K562 (cell line): ENCODE data around the gene VWA1. TPM values are rescaled to one million over a fixed set of nuclear protein-coding genes. Genes with fewer than 3 reads are reported as not detected.

Experiments
- ASH1L ChIP-seq: fragments of 450-650 bp; IDR thresholded peaks from 2 replicates; pipeline ENCODE4 v1.6.1; 2018; ENCODE audit warnings: borderline replicate concordance, mild to moderate bottlenecking, low read depth; ENCODE audit not compliant: partially characterized antibody
- BMI1 ChIP-seq: fragments of 150-350 bp; IDR thresholded peaks from 2 replicates; pipeline ENCODE4 v1.6.1; 2014; ENCODE audit warnings: low read length
- DPF2 ChIP-seq: fragments of 450-650 bp; IDR thresholded peaks from 2 replicates; pipeline ENCODE4 v1.6.1; 2016
- EP400 ChIP-seq: fragments of 450-650 bp; IDR thresholded peaks from 2 replicates; pipeline ENCODE4 v1.6.1; 2017; ENCODE audit warnings: antibody characterized with exemption, mild to moderate bottlenecking, moderate library complexity
- ESRRB ChIP-seq: fragments of 250-450 bp; sonication (Bioruptor Pico); IDR thresholded peaks from 2 replicates; pipeline ENCODE4 v1.5.0; 2020; ENCODE audit warnings: mild to moderate bottlenecking, moderate library complexity, borderline replicate concordance
- FOXJ2 ChIP-seq: fragments of 200-800 bp; sonication (Bioruptor generic); IDR thresholded peaks from 2 replicates; pipeline ENCODE4 v1.6.1; 2016; ENCODE audit warnings: missing genetic modification characterization, missing compliant biosample characterization
- GTF2A2 ChIP-seq: IDR thresholded peaks from 2 replicates; pipeline ENCODE4 v1.6.1; 2016; ENCODE audit warnings: mild to moderate bottlenecking, missing genetic modification characterization, missing compliant biosample characterization
- HEY1 ChIP-seq: fragments of 250-450 bp; sonication (Bioruptor Pico); IDR thresholded peaks from 2 replicates; pipeline ENCODE4 v1.5.0; 2020; ENCODE audit warnings: mild to moderate bottlenecking, moderate library complexity, borderline replicate concordance
- HLTF ChIP-seq: fragments of 450-650 bp; IDR thresholded peaks from 2 replicates; pipeline ENCODE4 v1.6.1; 2016
- IRF9 ChIP-seq: fragments of 450-650 bp; IDR thresholded peaks from 2 replicates; pipeline ENCODE4 v1.6.1; 2016; ENCODE audit warnings: missing biosample characterization, missing genetic modification characterization
- LEF1 ChIP-seq: fragments of 450-650 bp; IDR thresholded peaks from 2 replicates; pipeline ENCODE4 v1.6.1; 2016; ENCODE audit warnings: mild to moderate bottlenecking
- MAZ ChIP-seq, 2 experiments: fragments of 450-650 bp in 1 of 2; sonication (generic) in 1 of 2; formaldehyde crosslinking; IDR thresholded peaks in 1 of 2; conservative IDR thresholded peaks in 1 of 2; 2 replicates each; pipeline versions ENCODE4 v1.4.0 to v1.5.0; 2020; ENCODE audit warnings: mild to moderate bottlenecking in 1 of 2, missing genetic modification reagents in 1 of 2
- MCM5 ChIP-seq: fragments of 450-650 bp; IDR thresholded peaks from 2 replicates; pipeline ENCODE4 v1.6.1; 2016; ENCODE audit warnings: low read depth
- MITF ChIP-seq: IDR thresholded peaks from 2 replicates; pipeline ENCODE4 v1.6.1; 2014; ENCODE audit warnings: antibody characterized with exemption
- MXD1 ChIP-seq: fragments of 250-450 bp; sonication (Bioruptor Pico); IDR thresholded peaks from 2 replicates; pipeline ENCODE4 v1.8.0; 2021; ENCODE audit warnings: borderline replicate concordance, mild to moderate bottlenecking, moderate library complexity; ENCODE audit not compliant: poor library complexity, severe bottlenecking
- NCOA1 ChIP-seq: fragments of 450-650 bp; IDR thresholded peaks from 2 replicates; pipeline ENCODE4 v1.6.1; 2016; ENCODE audit warnings: low read depth
- NFE2 ChIP-seq: IDR thresholded peaks from 2 replicates; pipeline ENCODE4 v1.6.1; 2014; ENCODE audit warnings: antibody characterized with exemption, low read depth
- PCBP2 ChIP-seq: fragments of 200-400 bp; formaldehyde crosslinking; IDR thresholded peaks from 2 replicates; pipeline ENCODE4 v1.6.1; 2018; ENCODE audit warnings: low read length, low read depth, mild to moderate bottlenecking, moderate library complexity; ENCODE audit not compliant: poor library complexity, severe bottlenecking
- POLR3A ChIP-seq: IDR thresholded peaks from 2 replicates; pipeline ENCODE4 v1.6.1; 2011; ENCODE audit warnings: borderline replicate concordance, mild to moderate bottlenecking, moderate library complexity; ENCODE audit not compliant: insufficient read length, insufficient read depth; ENCODE audit errors: extremely low read depth
- POU5F1 ChIP-seq: fragments of 150-350 bp; IDR thresholded peaks from 2 replicates; pipeline ENCODE4 v1.6.1; 2014; ENCODE audit warnings: borderline replicate concordance, low read length, low read depth, mild to moderate bottlenecking; ENCODE audit not compliant: partially characterized antibody
- TAF9B ChIP-seq: fragments of 450-650 bp; IDR thresholded peaks from 2 replicates; pipeline ENCODE4 v1.6.1; 2018; ENCODE audit warnings: mild to moderate bottlenecking; ENCODE audit not compliant: partially characterized antibody
- TFAP4 ChIP-seq: sonication (generic); formaldehyde crosslinking; IDR thresholded peaks from 2 replicates; pipeline ENCODE4 v1.8.0; 2022; ENCODE audit warnings: missing genetic modification reagents, mild to moderate bottlenecking, moderate library complexity, borderline replicate concordance
- ZBED1 ChIP-seq: IDR thresholded peaks from 2 replicates; pipeline ENCODE4 v1.6.1; 2014
- ZNF121 ChIP-seq: sonication (generic); formaldehyde crosslinking; conservative IDR thresholded peaks from 2 replicates; pipeline ENCODE4 v1.8.0; 2022; ENCODE audit warnings: missing genetic modification reagents
- ZNF277 ChIP-seq: fragments of 250-450 bp; sonication (Bioruptor Pico); IDR thresholded peaks from 2 replicates; pipeline ENCODE4 v1.8.0; 2022; ENCODE audit warnings: inconsistent platforms, mild to moderate bottlenecking, moderate library complexity, borderline replicate concordance
- polyA plus RNA-seq, 8 experiments: library from polyadenylated mRNA; depleted of rRNA in 4 of 8; stranded (reverse) in 5 of 8; unstranded in 3 of 8; fragments of >200 nt; fragmentation: Nextera tagmentation in 2 of 8; fragmentation: Illumina TruSeq in 1 of 8; extraction: Ambion mirVana in 2 of 8; extraction: Trizol in 1 of 8; gene quantifications; 2 replicates each; pipeline versions ENCODE4 v1.2.1 to v1.2.3, GENCODE V29; 2011 to 2014; ENCODE audit warnings: inconsistent platforms in 1 of 8, missing spikeins in 1 of 8
- total RNA-seq, 7 experiments: library from RNA; depleted of rRNA in 6 of 7; stranded (reverse); fragments of >200 nt in 6 of 7; fragmentation: Illumina TruSeq in 2 of 7; extraction: Trizol in 2 of 7; gene quantifications; 2 replicates each; pipeline versions ENCODE4 v1.2.1 to v1.2.3, GENCODE V29; 2011 to 2021; ENCODE audit warnings: low replicate concordance in 1 of 7

The VWA1 gene
- total and polyA plus RNA-seq, 9 of the 15 experiments (the other 6 are each of a cell fraction or from before 2014, with no cell fraction given) = 0.01 to 6.4 (median 0.85) TPM

- TF ChIP-seq IRF9 (tag) = no peak
- TF ChIP-seq ASH1L = peak; percentile 96
- TF ChIP-seq ESRRB = no peak
- no peak for TF ChIP-seq GTF2A2 (tag)
- TF ChIP-seq HEY1 (CRISPR knock-in tag) = no peak; the same call in 1 of the 2 replicates
- TF ChIP-seq TFAP4 (CRISPR knock-in tag) = peak; percentile 90
- TF ChIP-seq MAZ (CRISPR knock-in tag; conservative IDR thresholded peaks at IDR 0.05 in 1 of 2, IDR thresholded peaks at IDR 0.05 in 1 of 2) = peak; percentile 94 to 96
- peak; percentile 96 for TF ChIP-seq EP400
- no peak for TF ChIP-seq FOXJ2
- TF ChIP-seq MXD1 = peak; percentile 70
- TF ChIP-seq NFE2 = 0 out of 2 replicates have a peak, but pooled peaks have one; percentile 14
- no peak for TF ChIP-seq PCBP2
- no peak for TF ChIP-seq MITF
- no peak for TF ChIP-seq POU5F1
- no peak for TF ChIP-seq NCOA1
- no peak for TF ChIP-seq ZBED1
- no peak for TF ChIP-seq DPF2
- TF ChIP-seq LEF1 = no peak; the same call in 1 of the 2 replicates
- TF ChIP-seq TAF9B = peak; percentile 73
- TF ChIP-seq ZNF121 = no peak
- TF ChIP-seq MCM5 = no peak
- TF ChIP-seq HLTF = peak; percentile 24
- TF ChIP-seq BMI1 = no peak
- TF ChIP-seq POLR3A = no peak
- 0 out of 2 replicates have a peak, but pooled peaks have one; percentile 6 for TF ChIP-seq ZNF277 (CRISPR knock-in tag)
These were observed 36.2 kb upstream of the VWA1 start, which contains the start of gene CCNL2 (continued) for GRCh38 chr1:1399187-1399871.
